Fibroblast of the aortic adventitia (primary cell): ENCODE results near the gene FGGY. TPM values are rescaled to one million over a fixed set of nuclear protein-coding genes. Genes with fewer than 3 reads are reported as not detected.
A peak's percentile ranks its signal among the peaks of the same experiment; 100 is the strongest.

Source experiments
- DNase-seq: peaks from one replicate; pipeline ENCODE4 v3.0.0-alpha.2; 2010; ENCODE audit warnings: low read depth
- H3K4me3 ChIP-seq: 2 replicates; pipeline ENCODE4 v1.5.1; 2011; ENCODE audit warnings: low read depth, mild to moderate bottlenecking, control low read depth, low read length, moderate library complexity
- total RNA-seq: library from RNA; depleted of rRNA; stranded (reverse); fragments of >200 nt; gene quantifications from 2 replicates; pipeline ENCODE4 v1.2.3, GENCODE V29; 2012; ENCODE audit warnings: low replicate concordance
- TF ChIP-seq, protein P1 (sequence below): IDR thresholded peaks from 2 replicates; pipeline ENCODE4 v1.5.1; 2011; ENCODE audit warnings: mild to moderate bottlenecking, low read length, control low read depth, inconsistent platforms; ENCODE audit not compliant: insufficient read depth

The FGGY gene
- total RNA-seq, 1 donor = 17.5 TPM

DNA sequence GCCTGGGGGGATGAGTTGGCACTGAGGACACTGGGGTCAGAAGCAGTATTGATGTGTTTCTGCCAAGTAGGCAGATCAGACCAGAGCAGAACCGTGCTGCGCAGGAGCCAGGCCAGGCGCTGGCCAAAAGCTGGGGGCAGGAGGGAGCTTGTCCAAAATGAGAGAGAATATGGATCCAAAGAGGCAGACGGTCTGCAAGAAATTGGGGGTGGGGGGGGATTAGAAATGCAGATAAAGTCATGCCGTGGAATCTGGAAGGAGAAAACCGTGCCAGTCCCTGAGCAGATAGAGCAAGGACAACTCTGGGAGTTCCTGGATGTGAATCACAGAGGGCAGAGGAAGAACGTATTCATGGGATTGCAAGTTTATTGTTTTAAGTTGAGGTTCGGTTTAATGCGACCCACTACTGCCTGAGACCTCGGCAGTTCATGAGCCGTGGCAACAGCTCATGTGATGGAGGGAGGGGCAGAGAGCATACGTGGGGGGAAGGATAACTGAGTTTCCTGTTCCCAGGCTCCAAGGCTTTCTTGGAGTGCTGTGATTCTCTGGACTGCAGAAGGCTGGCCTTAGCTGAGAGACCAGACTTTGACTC is 224.0 kb downstream of the FGGY start:
- DNase-seq = peak; percentile 91
- H3K4me3 ChIP-seq = no peak overlapping the region
- TF ChIP-seq, protein P1, sequence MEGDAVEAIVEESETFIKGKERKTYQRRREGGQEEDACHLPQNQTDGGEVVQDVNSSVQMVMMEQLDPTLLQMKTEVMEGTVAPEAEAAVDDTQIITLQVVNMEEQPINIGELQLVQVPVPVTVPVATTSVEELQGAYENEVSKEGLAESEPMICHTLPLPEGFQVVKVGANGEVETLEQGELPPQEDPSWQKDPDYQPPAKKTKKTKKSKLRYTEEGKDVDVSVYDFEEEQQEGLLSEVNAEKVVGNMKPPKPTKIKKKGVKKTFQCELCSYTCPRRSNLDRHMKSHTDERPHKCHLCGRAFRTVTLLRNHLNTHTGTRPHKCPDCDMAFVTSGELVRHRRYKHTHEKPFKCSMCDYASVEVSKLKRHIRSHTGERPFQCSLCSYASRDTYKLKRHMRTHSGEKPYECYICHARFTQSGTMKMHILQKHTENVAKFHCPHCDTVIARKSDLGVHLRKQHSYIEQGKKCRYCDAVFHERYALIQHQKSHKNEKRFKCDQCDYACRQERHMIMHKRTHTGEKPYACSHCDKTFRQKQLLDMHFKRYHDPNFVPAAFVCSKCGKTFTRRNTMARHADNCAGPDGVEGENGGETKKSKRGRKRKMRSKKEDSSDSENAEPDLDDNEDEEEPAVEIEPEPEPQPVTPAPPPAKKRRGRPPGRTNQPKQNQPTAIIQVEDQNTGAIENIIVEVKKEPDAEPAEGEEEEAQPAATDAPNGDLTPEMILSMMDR = no peak

DNA sequence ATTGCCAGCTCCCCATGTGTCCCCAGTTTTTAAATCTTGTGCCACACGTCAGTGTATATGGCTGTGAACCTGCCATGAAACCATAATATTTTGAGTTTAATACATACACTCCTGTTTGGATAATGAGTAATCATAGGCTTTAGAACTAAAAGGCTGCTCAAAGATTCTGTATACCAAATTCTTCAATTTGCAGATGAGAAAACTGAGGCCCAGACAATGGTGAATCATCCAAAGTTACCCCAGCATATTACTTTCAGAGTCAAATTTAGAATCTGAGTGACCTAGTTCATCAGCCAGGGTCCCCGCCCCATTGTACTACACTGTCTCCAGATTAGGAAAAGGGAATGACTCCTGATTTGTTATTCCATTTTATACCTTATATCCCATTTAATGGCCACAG is 224.6 kb downstream of the FGGY start:
- no peak for DNase-seq
- TF ChIP-seq, protein P1 = no peak
- no peak overlapping the region for H3K4me3 ChIP-seq

DNA sequence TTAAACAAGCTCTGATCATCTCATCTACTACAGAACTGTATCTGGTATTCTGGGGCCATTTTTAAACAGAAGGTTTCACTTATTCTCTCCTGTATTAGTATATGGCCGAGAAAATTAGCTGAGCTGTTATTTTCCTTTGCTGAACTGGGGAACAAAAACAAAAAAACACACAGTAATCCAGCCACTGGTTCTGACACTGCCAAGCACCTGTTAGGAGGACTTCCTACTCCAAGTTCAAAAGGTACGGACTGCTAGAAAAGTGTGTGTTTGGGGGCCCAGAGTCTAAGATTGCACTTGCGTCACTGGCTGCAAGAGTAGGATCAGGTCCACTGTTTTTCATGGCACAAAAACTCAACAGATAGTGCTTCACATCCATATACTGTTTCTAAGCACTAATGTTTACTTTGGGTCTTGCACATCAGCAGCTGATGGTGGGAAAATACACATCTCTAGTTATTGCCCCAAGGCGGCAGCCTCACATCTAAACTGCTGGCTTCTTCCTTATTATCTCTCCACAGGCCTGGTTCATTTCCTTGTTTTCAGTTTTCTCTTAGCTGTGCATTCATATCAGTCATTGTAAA is 226.1 kb downstream of the FGGY start:
- TF ChIP-seq, protein P1 = no peak
- no peak for DNase-seq
- H3K4me3 ChIP-seq = no peak overlapping the region

DNA sequence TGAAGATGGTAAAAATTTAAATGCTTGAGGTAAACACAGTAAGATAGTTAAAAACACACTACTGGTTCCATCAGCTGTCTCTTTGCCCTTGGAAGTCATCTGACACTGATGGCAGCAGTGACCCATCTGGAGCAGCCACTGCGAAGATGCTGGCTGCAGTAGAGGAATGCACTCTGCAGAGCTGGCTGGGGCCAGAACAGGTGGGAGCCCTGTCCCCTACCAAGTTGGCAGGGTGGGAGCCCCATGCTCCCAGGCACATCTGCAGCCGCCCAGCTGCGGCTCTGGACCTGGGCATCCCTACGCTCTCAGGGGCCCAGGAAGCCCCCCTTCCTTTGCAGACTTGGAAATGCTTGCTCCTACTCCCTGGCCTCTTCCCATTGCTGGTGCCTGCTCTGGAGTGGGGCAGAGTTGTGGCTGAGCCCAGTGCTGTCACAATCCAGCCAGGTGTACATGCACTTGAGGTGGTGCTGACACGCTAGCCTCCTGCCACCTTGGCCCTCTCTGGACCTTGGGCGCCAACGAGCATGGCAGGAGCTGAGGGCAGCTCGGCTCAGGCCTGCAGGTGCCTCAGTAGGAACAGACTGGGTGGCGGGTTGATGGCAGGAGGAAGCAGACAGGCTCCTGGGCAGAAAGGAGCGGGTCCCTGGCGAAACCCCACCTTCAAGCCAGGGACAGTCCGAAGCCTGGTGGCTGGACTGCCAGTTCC is 227.0 kb downstream of the FGGY start:
- H3K4me3 ChIP-seq = no peak overlapping the region
- no peak for DNase-seq
- TF ChIP-seq, protein P1 = no peak

DNA sequence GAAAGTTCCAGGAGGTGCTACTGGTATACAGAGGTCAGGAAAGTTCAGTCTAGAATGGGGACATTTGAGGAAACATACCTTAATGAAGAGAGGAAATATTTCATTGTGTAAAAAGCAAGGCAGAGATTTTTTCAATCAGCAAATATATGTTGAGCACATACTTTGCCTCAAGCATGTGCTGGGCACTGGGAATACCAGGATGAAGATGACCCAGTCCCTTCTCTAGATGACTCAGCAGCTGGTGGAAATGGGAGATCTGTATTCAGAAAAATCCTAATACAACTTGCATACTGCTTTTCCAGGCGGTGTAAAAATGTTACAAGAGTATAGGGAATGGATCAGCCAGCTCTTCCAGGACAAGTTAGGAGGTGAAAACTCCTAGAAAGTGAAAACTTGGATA is 229.3 kb downstream of the FGGY start:
- no peak overlapping the region for H3K4me3 ChIP-seq
- TF ChIP-seq, protein P1 = no peak
- DNase-seq = no peak

DNA sequence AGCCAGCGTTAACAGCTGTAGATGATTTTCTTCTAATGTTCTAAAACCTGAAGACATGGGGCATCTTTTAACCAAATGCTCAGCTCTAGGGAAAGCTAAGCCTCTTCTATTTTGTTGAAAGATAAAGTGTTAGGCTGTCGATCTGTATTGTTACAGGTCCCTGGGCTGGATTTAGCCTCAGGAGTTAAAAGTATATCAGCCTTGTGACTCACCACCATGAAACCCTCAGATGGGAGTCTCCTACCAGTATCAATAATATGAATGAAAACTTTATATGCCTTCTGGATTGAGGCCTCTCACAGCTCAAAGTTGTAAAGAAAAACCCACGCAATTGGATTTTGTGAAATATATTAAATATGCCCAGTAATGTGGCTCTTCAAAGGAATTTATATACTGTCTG is 231.6 kb downstream of the FGGY start:
- TF ChIP-seq, protein P1 = no peak
- no peak for DNase-seq
- H3K4me3 ChIP-seq = no peak overlapping the region
